K562 (cell line): Measurements from ENCODE around the gene TARM1. TPM values are rescaled to one million over a fixed set of nuclear protein-coding genes. Genes with fewer than 3 reads are reported as not detected.

Experiments used
- BCOR ChIP-seq: fragments of 450-650 bp; IDR thresholded peaks from 2 replicates; pipeline ENCODE4 v1.6.1; 2016
- CEBPB ChIP-seq: fragments of 450-650 bp; IDR thresholded peaks from 2 replicates; pipeline ENCODE4 v1.6.1; 2016; ENCODE audit warnings: missing genetic modification characterization, missing compliant biosample characterization
- CHD4 ChIP-seq: fragments of 200-600 bp; sonication (generic); IDR thresholded peaks from 3 replicates; pipeline ENCODE4 v1.6.1; 2012; ENCODE audit warnings: low read depth, mild to moderate bottlenecking, mixed read lengths, low read length, inconsistent platforms; ENCODE audit not compliant: insufficient read depth, insufficient replicate concordance, poor library complexity, severe bottlenecking
- CXXC5 ChIP-seq: fragments of 250-450 bp; sonication (Bioruptor Pico); IDR thresholded peaks from 2 replicates; pipeline ENCODE4 v1.8.0; 2022; ENCODE audit warnings: inconsistent platforms, mild to moderate bottlenecking, moderate library complexity
- DNMT1 ChIP-seq: fragments of 450-650 bp; IDR thresholded peaks from 2 replicates; pipeline ENCODE4 v1.6.1; 2016; ENCODE audit warnings: antibody characterized with exemption, mild to moderate bottlenecking
- ELF2 ChIP-seq: fragments of 250-450 bp; sonication (Bioruptor Pico); IDR thresholded peaks from 2 replicates; pipeline ENCODE4 v1.5.0; 2021; ENCODE audit warnings: mild to moderate bottlenecking
- GABPB1 ChIP-seq: sonication (generic); formaldehyde crosslinking; IDR thresholded peaks from 2 replicates; pipeline ENCODE4 v1.8.0; 2022; ENCODE audit warnings: mild to moderate bottlenecking, missing genetic modification reagents
- GATAD2B ChIP-seq: fragments of 450-650 bp; IDR thresholded peaks from 2 replicates; pipeline ENCODE4 v1.6.1; 2017; ENCODE audit warnings: mild to moderate bottlenecking, borderline replicate concordance
- LARP7 ChIP-seq: fragments of 450-650 bp; IDR thresholded peaks from 2 replicates; pipeline ENCODE4 v1.6.1; 2016
- LCOR ChIP-seq: sonication (generic); formaldehyde crosslinking; IDR thresholded peaks from 2 replicates; pipeline ENCODE4 v1.8.0; 2022; ENCODE audit warnings: mild to moderate bottlenecking, missing genetic modification reagents
- MAFG ChIP-seq: fragments of 450-650 bp; conservative IDR thresholded peaks from 2 replicates; pipeline ENCODE4 v1.6.1; 2016; ENCODE audit warnings: missing genetic modification characterization, missing compliant biosample characterization
- RFX5 ChIP-seq: IDR thresholded peaks from 2 replicates; pipeline ENCODE4 v1.6.1; 2011; ENCODE audit warnings: low read depth, mild to moderate bottlenecking, improper control_type of control experiment, low read length
- SNRNP70 ChIP-seq: fragments of 200-400 bp; formaldehyde crosslinking; optimal IDR thresholded peaks from 2 replicates; pipeline ENCODE3; 2017; ENCODE audit warnings: low read depth, low read length
- U2AF2 ChIP-seq: fragments of 200-400 bp; formaldehyde crosslinking; optimal IDR thresholded peaks from 2 replicates; pipeline ENCODE3; 2017; ENCODE audit warnings: low read depth, mild to moderate bottlenecking, low read length
- ZNF263 ChIP-seq: sonication (generic); formaldehyde crosslinking; IDR thresholded peaks from 2 replicates; pipeline ENCODE4 v1.8.0; 2022; ENCODE audit warnings: mild to moderate bottlenecking, missing genetic modification reagents, borderline replicate concordance
- ZNF277 ChIP-seq: fragments of 250-450 bp; sonication (Bioruptor Pico); IDR thresholded peaks from 2 replicates; pipeline ENCODE4 v1.8.0; 2022; ENCODE audit warnings: inconsistent platforms, mild to moderate bottlenecking, moderate library complexity, borderline replicate concordance
- polyA plus RNA-seq, 8 experiments: library from polyadenylated mRNA; depleted of rRNA in 4 of 8; stranded (reverse) in 5 of 8; unstranded in 3 of 8; fragments of >200 nt; fragmentation: Nextera tagmentation in 2 of 8; fragmentation: Illumina TruSeq in 1 of 8; extraction: Ambion mirVana in 2 of 8; extraction: Trizol in 1 of 8; gene quantifications; 2 replicates each; pipeline versions ENCODE4 v1.2.1 to v1.2.3, GENCODE V29; 2011 to 2014; ENCODE audit warnings: inconsistent platforms in 1 of 8, missing spikeins in 1 of 8
- total RNA-seq, 7 experiments: library from RNA; depleted of rRNA in 6 of 7; stranded (reverse); fragments of >200 nt in 6 of 7; fragmentation: Illumina TruSeq in 2 of 7; extraction: Trizol in 2 of 7; gene quantifications; 2 replicates each; pipeline versions ENCODE4 v1.2.1 to v1.2.3, GENCODE V29; 2011 to 2021; ENCODE audit warnings: low replicate concordance in 1 of 7
- TF ChIP-seq, protein P1 (sequence below): fragments of 200-800 bp; sonication (Bioruptor generic); IDR thresholded peaks from 2 replicates; pipeline ENCODE4 v1.6.1; 2017; ENCODE audit warnings: missing genetic modification characterization, missing compliant biosample characterization
- TF ChIP-seq, protein P2 (sequence below), 2 experiments: fragments of 450-650 bp; IDR thresholded peaks; 2 replicates each; pipeline ENCODE4 v1.6.1; 2016
- TF ChIP-seq, protein P3 (sequence below): fragments of 450-650 bp; IDR thresholded peaks from 2 replicates; pipeline ENCODE4 v1.6.1; 2014; ENCODE audit warnings: low read depth, mild to moderate bottlenecking, moderate library complexity, borderline replicate concordance
- TF ChIP-seq, protein P4 (sequence below): fragments of 450-650 bp; formaldehyde crosslinking; IDR thresholded peaks from 2 replicates; pipeline ENCODE4 v1.4.0; 2020; ENCODE audit warnings: mild to moderate bottlenecking, moderate library complexity

The TARM1 gene
- total and polyA plus RNA-seq, 9 of the 15 experiments (the other 6 are each of a cell fraction or from before 2014, with no cell fraction given) = not detected

- TF ChIP-seq LCOR (CRISPR knock-in tag) = peak; percentile 82
- TF ChIP-seq ZNF277 = no peak
- TF ChIP-seq SNRNP70 = no peak
- peak; percentile 63; the same call in 1 of the 2 replicates for TF ChIP-seq BCOR
- no peak for TF ChIP-seq U2AF2
- TF ChIP-seq GATAD2B = no peak
- TF ChIP-seq, protein P1, sequence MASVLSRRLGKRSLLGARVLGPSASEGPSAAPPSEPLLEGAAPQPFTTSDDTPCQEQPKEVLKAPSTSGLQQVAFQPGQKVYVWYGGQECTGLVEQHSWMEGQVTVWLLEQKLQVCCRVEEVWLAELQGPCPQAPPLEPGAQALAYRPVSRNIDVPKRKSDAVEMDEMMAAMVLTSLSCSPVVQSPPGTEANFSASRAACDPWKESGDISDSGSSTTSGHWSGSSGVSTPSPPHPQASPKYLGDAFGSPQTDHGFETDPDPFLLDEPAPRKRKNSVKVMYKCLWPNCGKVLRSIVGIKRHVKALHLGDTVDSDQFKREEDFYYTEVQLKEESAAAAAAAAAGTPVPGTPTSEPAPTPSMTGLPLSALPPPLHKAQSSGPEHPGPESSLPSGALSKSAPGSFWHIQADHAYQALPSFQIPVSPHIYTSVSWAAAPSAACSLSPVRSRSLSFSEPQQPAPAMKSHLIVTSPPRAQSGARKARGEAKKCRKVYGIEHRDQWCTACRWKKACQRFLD (CRISPR knock-in tag) = peak; percentile 92
- peak; percentile 99 for TF ChIP-seq CXXC5 (CRISPR knock-in tag)
- TF ChIP-seq, protein P2, sequence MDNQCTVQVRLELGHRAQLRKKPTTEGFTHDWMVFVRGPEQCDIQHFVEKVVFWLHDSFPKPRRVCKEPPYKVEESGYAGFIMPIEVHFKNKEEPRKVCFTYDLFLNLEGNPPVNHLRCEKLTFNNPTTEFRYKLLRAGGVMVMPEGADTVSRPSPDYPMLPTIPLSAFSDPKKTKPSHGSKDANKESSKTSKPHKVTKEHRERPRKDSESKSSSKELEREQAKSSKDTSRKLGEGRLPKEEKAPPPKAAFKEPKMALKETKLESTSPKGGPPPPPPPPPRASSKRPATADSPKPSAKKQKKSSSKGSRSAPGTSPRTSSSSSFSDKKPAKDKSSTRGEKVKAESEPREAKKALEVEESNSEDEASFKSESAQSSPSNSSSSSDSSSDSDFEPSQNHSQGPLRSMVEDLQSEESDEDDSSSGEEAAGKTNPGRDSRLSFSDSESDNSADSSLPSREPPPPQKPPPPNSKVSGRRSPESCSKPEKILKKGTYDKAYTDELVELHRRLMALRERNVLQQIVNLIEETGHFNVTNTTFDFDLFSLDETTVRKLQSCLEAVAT (IDR thresholded peaks at IDR 0.05) = peak; percentile 42 to 99; a peak in 3 of 4 replicates
- TF ChIP-seq RFX5 = peak; percentile 24; the same call in 1 of the 2 replicates
- no peak for TF ChIP-seq MAFG (tag)
- peak; percentile 86 for TF ChIP-seq ELF2 (CRISPR knock-in tag)
- TF ChIP-seq CEBPB (tag) = no peak
- TF ChIP-seq GABPB1 (CRISPR knock-in tag) = peak; percentile 90
- no peak for TF ChIP-seq LARP7
- TF ChIP-seq DNMT1 = no peak
- TF ChIP-seq, protein P3, sequence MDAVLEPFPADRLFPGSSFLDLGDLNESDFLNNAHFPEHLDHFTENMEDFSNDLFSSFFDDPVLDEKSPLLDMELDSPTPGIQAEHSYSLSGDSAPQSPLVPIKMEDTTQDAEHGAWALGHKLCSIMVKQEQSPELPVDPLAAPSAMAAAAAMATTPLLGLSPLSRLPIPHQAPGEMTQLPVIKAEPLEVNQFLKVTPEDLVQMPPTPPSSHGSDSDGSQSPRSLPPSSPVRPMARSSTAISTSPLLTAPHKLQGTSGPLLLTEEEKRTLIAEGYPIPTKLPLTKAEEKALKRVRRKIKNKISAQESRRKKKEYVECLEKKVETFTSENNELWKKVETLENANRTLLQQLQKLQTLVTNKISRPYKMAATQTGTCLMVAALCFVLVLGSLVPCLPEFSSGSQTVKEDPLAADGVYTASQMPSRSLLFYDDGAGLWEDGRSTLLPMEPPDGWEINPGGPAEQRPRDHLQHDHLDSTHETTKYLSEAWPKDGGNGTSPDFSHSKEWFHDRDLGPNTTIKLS = peak; percentile 98
- no peak for TF ChIP-seq CHD4
- TF ChIP-seq, protein P4, sequence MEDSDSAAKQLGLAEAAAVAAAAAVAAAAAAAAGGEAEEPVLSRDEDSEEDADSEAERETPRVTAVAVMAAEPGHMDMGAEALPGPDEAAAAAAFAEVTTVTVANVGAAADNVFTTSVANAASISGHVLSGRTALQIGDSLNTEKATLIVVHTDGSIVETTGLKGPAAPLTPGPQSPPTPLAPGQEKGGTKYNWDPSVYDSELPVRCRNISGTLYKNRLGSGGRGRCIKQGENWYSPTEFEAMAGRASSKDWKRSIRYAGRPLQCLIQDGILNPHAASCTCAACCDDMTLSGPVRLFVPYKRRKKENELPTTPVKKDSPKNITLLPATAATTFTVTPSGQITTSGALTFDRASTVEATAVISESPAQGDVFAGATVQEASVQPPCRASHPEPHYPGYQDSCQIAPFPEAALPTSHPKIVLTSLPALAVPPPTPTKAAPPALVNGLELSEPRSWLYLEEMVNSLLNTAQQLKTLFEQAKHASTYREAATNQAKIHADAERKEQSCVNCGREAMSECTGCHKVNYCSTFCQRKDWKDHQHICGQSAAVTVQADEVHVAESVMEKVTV (CRISPR knock-in tag) = no peak
- TF ChIP-seq ZNF263 = no peak; the same call in 1 of the 2 replicates
Observed at GRCh38 chr19:54115109-54116063, 34.2 kb upstream of the TARM1 start, which contains the start of the genes PRPF31 and TFPT (continued).
